OCI-LY1 (cell line): Measurements from ENCODE around the gene LIPM.

Experiments used
- CTCF ChIP-seq: fragments of 200-600 bp; sonication (generic), shearing (Covaris generic); IDR thresholded peaks from 2 replicates; pipeline ENCODE4 v1.5.1; 2017; ENCODE audit warnings: mild to moderate bottlenecking, antibody characterized with exemption, low read length, moderate library complexity, mixed read lengths
- EZH2 ChIP-seq: fragments of 200-600 bp; sonication (generic), shearing (Covaris generic); IDR thresholded peaks from 2 replicates; pipeline ENCODE4 v1.8.0; 2017; ENCODE audit warnings: borderline replicate concordance, mixed run types, mild to moderate bottlenecking, antibody characterized with exemption, low read length, moderate library complexity, mixed read lengths

DNA sequence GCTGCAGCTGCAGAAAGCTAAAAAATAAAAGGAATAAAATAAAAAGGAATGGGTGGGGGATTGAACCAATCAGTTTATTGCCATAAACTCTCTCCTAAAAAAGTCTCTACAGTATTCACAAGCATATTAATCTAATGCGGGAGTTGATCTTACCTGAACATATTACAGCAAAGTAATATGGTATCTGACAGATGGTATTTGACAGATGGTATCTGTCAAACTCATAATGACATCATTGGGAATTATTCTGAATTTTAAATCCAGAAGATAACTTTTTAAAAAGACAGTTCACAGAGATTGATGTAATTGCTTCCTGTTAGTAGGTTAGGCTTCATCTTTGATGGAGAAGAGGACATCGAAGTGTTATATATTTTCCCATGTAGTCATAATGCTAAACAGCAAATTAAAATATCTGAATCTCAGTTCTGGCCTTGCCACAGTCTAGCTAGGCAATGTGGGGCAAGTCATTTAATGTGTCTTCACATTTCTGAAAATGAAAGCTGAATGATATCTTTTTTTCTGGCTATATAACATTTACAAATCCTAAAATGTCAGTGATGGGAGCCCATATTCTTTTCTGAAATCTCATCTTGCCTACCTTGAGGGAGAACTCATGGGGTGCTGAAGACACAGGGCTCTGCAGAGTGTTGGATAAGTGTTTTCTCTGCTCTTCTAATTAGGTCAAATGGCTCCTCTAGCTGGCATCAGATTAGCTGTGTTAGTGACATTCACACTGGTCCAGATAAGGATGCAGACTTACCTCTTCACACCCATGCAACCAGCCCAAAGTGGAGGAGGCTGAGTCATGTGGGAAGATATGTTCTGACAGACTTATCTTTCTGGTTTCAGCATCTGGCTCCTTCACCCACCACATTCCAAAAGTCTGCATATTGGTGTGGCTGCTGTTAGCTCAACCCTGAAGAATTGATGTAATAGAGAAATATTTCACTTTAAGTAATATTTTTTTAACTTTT is 2.1 kb upstream of the LIPM start:
- no peak for TF ChIP-seq CTCF
- no peak for TF ChIP-seq EZH2
